HepG2 (cell line): Measurements from ENCODE around the gene GALR2. TPM values are rescaled to one million over a fixed set of nuclear protein-coding genes. Genes with fewer than 3 reads are reported as not detected.

ENCODE experiments used
- DRAP1 ChIP-seq: IDR thresholded peaks from 2 replicates; pipeline ENCODE4 v1.6.1; 2016; ENCODE audit warnings: missing genetic modification reagents, missing compliant biosample characterization
- ELF4 ChIP-seq: sonication (generic); formaldehyde crosslinking; IDR thresholded peaks from 2 replicates; pipeline ENCODE4 v1.5.0; 2020; ENCODE audit warnings: missing genetic modification reagents, mild to moderate bottlenecking, moderate library complexity, borderline replicate concordance
- FIP1L1 ChIP-seq: fragments of 200-400 bp; formaldehyde crosslinking; IDR thresholded peaks from 2 replicates; pipeline ENCODE4 v1.6.1; 2018; ENCODE audit warnings: low read depth, mild to moderate bottlenecking, low read length, moderate library complexity, borderline replicate concordance; ENCODE audit not compliant: insufficient read depth
- HMGXB3 ChIP-seq: sonication (generic); formaldehyde crosslinking; IDR thresholded peaks from 2 replicates; pipeline ENCODE4 v1.4.0; 2020; ENCODE audit warnings: missing genetic modification reagents, borderline replicate concordance
- NFIB ChIP-seq: sonication (generic); formaldehyde crosslinking; IDR thresholded peaks from 2 replicates; pipeline ENCODE4 v1.9.0; 2021; ENCODE audit warnings: missing genetic modification reagents, mild to moderate bottlenecking, borderline replicate concordance
- NFKBIZ ChIP-seq: IDR thresholded peaks from 2 replicates; pipeline ENCODE4 v1.6.1; 2018; ENCODE audit warnings: missing genetic modification reagents, missing compliant biosample characterization
- NFYB ChIP-seq: sonication (generic); formaldehyde crosslinking; IDR thresholded peaks from 2 replicates; pipeline ENCODE4 v1.4.0; 2020; ENCODE audit warnings: missing genetic modification reagents
- PHF20 ChIP-seq: sonication (generic); formaldehyde crosslinking; IDR thresholded peaks from 2 replicates; pipeline ENCODE4 v1.5.0; 2020; ENCODE audit warnings: mild to moderate bottlenecking, missing genetic modification reagents
- SIN3A ChIP-seq: IDR thresholded peaks from 2 replicates; pipeline ENCODE4 v1.6.1; 2011; ENCODE audit warnings: low read depth, mild to moderate bottlenecking, control low read depth, low read length, borderline replicate concordance
- SOX13 ChIP-seq, 3 experiments: fragments of 450-650 bp in 1 of 3; sonication (generic) in 1 of 3; formaldehyde crosslinking in 1 of 3; IDR thresholded peaks in 2 of 3; conservative IDR thresholded peaks in 1 of 3; 2 replicates each; pipeline versions ENCODE4 v1.5.0 to v1.6.1; 2016 to 2020; ENCODE audit warnings: antibody characterized with exemption in 1 of 3, mild to moderate bottlenecking in 1 of 3, missing compliant biosample characterization in 1 of 3, missing genetic modification reagents in 1 of 3, moderate library complexity in 1 of 3
- TGIF2 ChIP-seq: IDR thresholded peaks from 2 replicates; pipeline ENCODE4 v1.6.1; 2016; ENCODE audit warnings: control low read depth, missing compliant biosample characterization
- UBTF ChIP-seq: sonication (generic); formaldehyde crosslinking; IDR thresholded peaks from 2 replicates; pipeline ENCODE4 v1.4.0; 2020; ENCODE audit warnings: mild to moderate bottlenecking, missing genetic modification reagents
- XRCC5 ChIP-seq: fragments of 200-400 bp; formaldehyde crosslinking; optimal IDR thresholded peaks from 2 replicates; pipeline ENCODE3; 2017; ENCODE audit warnings: mild to moderate bottlenecking, low read length
- ZFP36L1 ChIP-seq: sonication (generic); formaldehyde crosslinking; IDR thresholded peaks from 2 replicates; pipeline ENCODE4 v1.8.0; 2022; ENCODE audit warnings: mild to moderate bottlenecking, missing genetic modification reagents, moderate library complexity
- ZFP37 ChIP-seq: sonication (generic); formaldehyde crosslinking; IDR thresholded peaks from 2 replicates; pipeline ENCODE4 v1.4.0; 2020; ENCODE audit warnings: missing genetic modification reagents, borderline replicate concordance
- ZNF557 ChIP-seq: sonication (generic); formaldehyde crosslinking; IDR thresholded peaks from 2 replicates; pipeline ENCODE4 v1.4.0; 2020; ENCODE audit warnings: missing genetic modification reagents
- ZNF768 ChIP-seq: sonication (generic); formaldehyde crosslinking; IDR thresholded peaks from 2 replicates; pipeline ENCODE4 v1.4.0; 2020; ENCODE audit warnings: missing genetic modification reagents
- ZNF878 ChIP-seq: sonication (generic); formaldehyde crosslinking; IDR thresholded peaks from 2 replicates; pipeline ENCODE4 v1.8.1; 2023; ENCODE audit warnings: mild to moderate bottlenecking, missing genetic modification reagents, moderate library complexity
- polyA plus RNA-seq, 8 experiments: library from polyadenylated mRNA; depleted of rRNA in 3 of 8; stranded (reverse) in 7 of 8; unstranded in 1 of 8; fragments of >200 nt; fragmentation: Illumina TruSeq in 4 of 8; extraction: Trizol in 4 of 8; gene quantifications; 2 replicates each; pipeline versions ENCODE4 v1.2.1 to v1.2.3, GENCODE V29; 2011 to 2016; ENCODE audit warnings: low read depth in 4 of 8, missing spikeins in 1 of 8, mixed read lengths in 1 of 8; ENCODE audit not compliant: insufficient read depth in 1 of 8
- total RNA-seq, 5 experiments: library from RNA; depleted of rRNA; stranded (reverse); fragments of >200 nt; fragmentation: Illumina TruSeq; extraction: Trizol; gene quantifications; 2 replicates each; pipeline ENCODE4 v1.2.3, GENCODE V29; 2016; ENCODE audit warnings: low read depth in 1 of 5
- TF ChIP-seq, protein P1 (sequence below): sonication (generic); formaldehyde crosslinking; IDR thresholded peaks from 2 replicates; pipeline ENCODE4 v1.8.1; 2023; ENCODE audit warnings: mild to moderate bottlenecking, missing genetic modification reagents

The GALR2 gene
- total and polyA plus RNA-seq, 2 of the 13 experiments (the other 11 are each of a cell fraction or from before 2014, with no cell fraction given): 0.48 to 0.58 TPM

DNA sequence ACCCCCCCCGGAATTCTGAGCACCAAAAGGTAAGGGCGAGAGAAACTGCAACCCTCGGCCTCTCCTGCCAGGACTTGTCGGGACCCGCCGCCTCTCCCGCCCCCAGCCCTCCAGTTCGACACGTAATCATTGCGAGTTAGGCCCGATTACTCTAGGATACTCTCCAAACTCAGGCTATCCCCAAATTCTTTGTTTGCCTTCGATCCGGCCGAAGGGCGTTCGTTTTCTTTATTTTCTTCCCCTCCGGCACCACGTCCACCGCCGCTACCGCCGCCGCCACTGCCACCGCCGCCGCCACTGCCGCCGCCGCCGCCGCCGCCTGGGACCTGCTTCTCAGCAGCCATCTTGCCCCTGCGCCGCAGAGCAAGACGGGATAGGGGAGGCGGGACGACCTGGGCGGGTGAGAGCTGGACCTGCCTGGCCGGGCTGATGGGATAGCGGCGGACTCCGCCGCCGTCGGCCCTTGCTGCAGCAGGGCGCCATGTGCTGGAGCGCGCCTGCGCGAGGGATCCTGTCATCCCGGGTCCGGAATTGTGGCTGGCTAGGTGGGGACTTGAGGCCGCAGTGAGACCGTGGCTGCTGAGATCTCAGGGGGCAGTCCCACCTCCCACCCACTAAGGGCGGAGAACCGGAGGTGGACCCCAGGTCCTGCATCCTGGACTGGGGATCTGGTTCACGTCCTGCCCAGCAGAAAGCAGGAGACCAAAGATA, 2.3 kb upstream of the GALR2 start, which contains the start of gene SRP68 (continued):
- peak; percentile 66; the same call in 1 of the 2 replicates for TF ChIP-seq HMGXB3 (CRISPR knock-in tag)
- TF ChIP-seq ZFP36L1 (CRISPR knock-in tag): peak; percentile 98
- 0 out of 2 replicates have a peak, but pooled peaks have one; percentile 18 for TF ChIP-seq ZNF557 (CRISPR knock-in tag)
- no peak for TF ChIP-seq NFIB (CRISPR knock-in tag)
- no peak; the same call in 1 of the 2 replicates for TF ChIP-seq SOX13 (IDR thresholded peaks at IDR 0.05)
- TF ChIP-seq SOX13 (CRISPR knock-in tag; conservative IDR thresholded peaks at IDR 0.05 in 1 of 2, IDR thresholded peaks at IDR 0.05 in 1 of 2): peak in 1 of 2 experiments; percentile 64; a peak in 2 of 4 replicates
- TF ChIP-seq ZFP37 (CRISPR knock-in tag): no peak
- TF ChIP-seq SIN3A: peak; percentile 85; the same call in 1 of the 2 replicates
- TF ChIP-seq ZNF878: no peak
- TF ChIP-seq XRCC5: peak; percentile 92
- peak; percentile 93 for TF ChIP-seq DRAP1 (CRISPR knock-in tag)
- TF ChIP-seq PHF20 (CRISPR knock-in tag): peak; percentile 96
- TF ChIP-seq TGIF2 (CRISPR knock-in tag): peak; percentile 63
- TF ChIP-seq ELF4 (CRISPR knock-in tag): no peak
- peak; percentile 51; the same call in 1 of the 2 replicates for TF ChIP-seq NFYB (CRISPR knock-in tag)
- no peak for TF ChIP-seq FIP1L1
- TF ChIP-seq NFKBIZ (CRISPR knock-in tag): 0 out of 2 replicates have a peak, but pooled peaks have one; percentile 91
- TF ChIP-seq, protein P1, sequence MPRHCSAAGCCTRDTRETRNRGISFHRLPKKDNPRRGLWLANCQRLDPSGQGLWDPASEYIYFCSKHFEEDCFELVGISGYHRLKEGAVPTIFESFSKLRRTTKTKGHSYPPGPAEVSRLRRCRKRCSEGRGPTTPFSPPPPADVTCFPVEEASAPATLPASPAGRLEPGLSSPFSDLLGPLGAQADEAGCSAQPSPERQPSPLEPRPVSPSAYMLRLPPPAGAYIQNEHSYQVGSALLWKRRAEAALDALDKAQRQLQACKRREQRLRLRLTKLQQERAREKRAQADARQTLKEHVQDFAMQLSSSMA: peak; percentile 95
- TF ChIP-seq UBTF: peak; percentile 93
- TF ChIP-seq ZNF768 (CRISPR knock-in tag): peak; percentile 72; the same call in 1 of the 2 replicates
